Endothelial cell of umbilical vein (primary cell): ENCODE measurements around the gene CLOCK. TPM values are rescaled to one million over a fixed set of nuclear protein-coding genes. Genes with fewer than 3 reads are reported as not detected.

ENCODE experiments used
- BruUV-seq: library from RNA; stranded (reverse); fragments of 400-500 nt; replicated peaks from 2 replicates; lab custom pipeline; 2021; lab: Mats Ljungman, UMichigan
- CTCF ChIA-PET: fragments of 300-600, 350-600 bp; sonication (Branson Sonifier 250); formaldehyde crosslinking; loops from one replicate; lab custom pipeline; 2021; ENCODE audit warnings: antibody characterized with exemption, inconsistent platforms; lab: Charles Lee
- POLR2A ChIA-PET: fragments of 300-600, 350-600 bp; sonication (Branson Sonifier 250); formaldehyde crosslinking; loops from one replicate; lab custom pipeline; 2021; ENCODE audit warnings: antibody characterized with exemption, inconsistent platforms; lab: Charles Lee
- DNase-seq: peaks from one replicate; pipeline ENCODE4 v3.0.0-alpha.2; 2011; ENCODE audit warnings: low read depth, low spot score
- FAIRE-seq: peaks from 2 replicates; lab custom pipeline; 2011; peaks lifted over from hg19 to GRCh38; lab: Jason Lieb, UNC
- H2AFZ ChIP-seq: 2 replicates; pipeline ENCODE4 v1.6.0; 2012; ENCODE audit warnings: low read depth, low read length, control low read depth, inconsistent platforms
- H3K27ac ChIP-seq: 2 replicates; pipeline ENCODE4 v1.5.1; 2011; ENCODE audit warnings: low read depth, mild to moderate bottlenecking, control low read depth, low read length, moderate library complexity; ENCODE audit not compliant: insufficient read depth
- H3K27me3 ChIP-seq, 2 experiments: 2 replicates each; pipeline versions ENCODE4 v1.6.0 to v1.6.1; 2011; ENCODE audit warnings: low read length in 2 of 2, mixed read lengths in 1 of 2; ENCODE audit not compliant: control insufficient read depth in 2 of 2, insufficient read depth in 2 of 2
- H3K36me3 ChIP-seq, 2 experiments: 2 replicates in 1 of 2; 3 replicates in 1 of 2; pipeline ENCODE4 v1.5.1; 2011; ENCODE audit warnings: low read length in 2 of 2, mild to moderate bottlenecking in 1 of 2, moderate library complexity in 1 of 2; ENCODE audit not compliant: control insufficient read depth in 2 of 2, insufficient read depth in 2 of 2; ENCODE audit errors: extremely low read depth in 1 of 2
- H3K4me1 ChIP-seq: 3 replicates; pipeline ENCODE4 v1.5.1; 2011; ENCODE audit warnings: mild to moderate bottlenecking, low read length; ENCODE audit not compliant: control insufficient read depth, insufficient read depth; ENCODE audit errors: extremely low read depth
- H3K4me2 ChIP-seq: 2 replicates; pipeline ENCODE4 v1.6.1; 2011; ENCODE audit warnings: low read length, control low read depth, mixed read lengths; ENCODE audit not compliant: insufficient read depth
- H3K4me3 ChIP-seq, 3 experiments: fragments of 200-600 bp in 1 of 3; sonication (generic), shearing (Covaris generic) in 1 of 3; replicated peaks in 1 of 3; 2 replicates each; pipeline ENCODE4 v1.5.1; 2011 to 2016; ENCODE audit warnings: control low read depth in 3 of 3, low read length in 3 of 3, mild to moderate bottlenecking in 2 of 3, inconsistent platforms in 1 of 3, low read depth in 1 of 3, moderate library complexity in 1 of 3; ENCODE audit not compliant: insufficient read depth in 1 of 3
- H3K79me2 ChIP-seq: 2 replicates; pipeline ENCODE4 v1.6.0; 2012; ENCODE audit warnings: low read length, inconsistent platforms; ENCODE audit not compliant: control insufficient read depth, insufficient read depth
- H3K9ac ChIP-seq: replicated peaks from 2 replicates; pipeline ENCODE3; 2011; ENCODE audit warnings: low read length, control low read depth; ENCODE audit not compliant: insufficient read depth; ENCODE audit errors: extremely low read depth
- H3K9me1 ChIP-seq: replicated peaks from 3 replicates; pipeline ENCODE4 v1.6.0; 2011; ENCODE audit warnings: mild to moderate bottlenecking, low read length; ENCODE audit not compliant: control insufficient read depth, insufficient read depth; ENCODE audit errors: extremely low read depth
- H3K9me3 ChIP-seq: replicated peaks from 2 replicates; pipeline ENCODE4 v1.5.1; 2012; ENCODE audit warnings: low read length, inconsistent platforms; ENCODE audit not compliant: control insufficient read depth, insufficient read depth
- H4K20me1 ChIP-seq: replicated peaks from 2 replicates; pipeline ENCODE3; 2011; ENCODE audit warnings: mild to moderate bottlenecking, low read length; ENCODE audit not compliant: control insufficient read depth, insufficient read depth; ENCODE audit errors: extremely low read depth
- EZH2 ChIP-seq: IDR thresholded peaks from 2 replicates; pipeline ENCODE4 v1.6.1; 2012; ENCODE audit warnings: borderline replicate concordance, low read depth, mild to moderate bottlenecking, moderate library complexity, low read length, inconsistent platforms; ENCODE audit not compliant: severe bottlenecking
- FOS ChIP-seq: IDR thresholded peaks from 2 replicates; pipeline ENCODE4 v1.6.1; 2011; ENCODE audit warnings: mild to moderate bottlenecking, low read length, moderate library complexity, borderline replicate concordance; ENCODE audit not compliant: insufficient read depth
- GATA2 ChIP-seq: IDR thresholded peaks from 2 replicates; pipeline ENCODE4 v1.7.0; 2011; ENCODE audit warnings: low read depth, mild to moderate bottlenecking, moderate library complexity, mixed read lengths, low read length; ENCODE audit not compliant: insufficient read length, insufficient read depth
- JUN ChIP-seq: IDR thresholded peaks from 2 replicates; pipeline ENCODE4 v1.6.1; 2011; ENCODE audit warnings: borderline replicate concordance, low read depth; ENCODE audit not compliant: insufficient read length, insufficient read depth
- MAX ChIP-seq: IDR thresholded peaks from 2 replicates; pipeline ENCODE4 v1.6.1; 2011; ENCODE audit not compliant: insufficient read depth, insufficient read length
- MYC ChIP-seq: IDR thresholded peaks from one replicate; pipeline ENCODE4 v1.6.1; 2011; ENCODE audit warnings: mild to moderate bottlenecking, low read depth, low read length
- POLR2A ChIP-seq: IDR thresholded peaks from 2 replicates; pipeline ENCODE4 v1.6.1; 2012; ENCODE audit warnings: low read depth, mild to moderate bottlenecking, control low read depth, low read length
- POLR2AphosphoS5 ChIP-seq: IDR thresholded peaks from 2 replicates; pipeline ENCODE4 v1.6.1; 2012; ENCODE audit warnings: low read depth, mild to moderate bottlenecking, control low read depth, low read length, moderate library complexity; ENCODE audit not compliant: insufficient read depth
- dilution Hi-C: fragments of 300-500 bp; cut with MboI; formaldehyde crosslinking; loops from one replicate; pipeline ENCODE4 v1.15.0; 2019; ENCODE audit warnings: low sequenced_read_pairs; ENCODE audit not compliant: extremely low pct_ligation_motif_present
- intact Hi-C: fragments of 100-400 bp; cut with micrococcal nuclease; formaldehyde crosslinking; loops from one replicate; pipeline ENCODE4 v1.10.0; 2022
- polyA plus RNA-seq, 4 experiments: library from polyadenylated mRNA; depleted of rRNA in 3 of 4; stranded (reverse) in 3 of 4; unstranded in 1 of 4; fragments of >200 nt; gene quantifications; 2 replicates each; pipeline versions ENCODE4 v1.2.1 to v1.2.3, GENCODE V29; 2011 to 2012; ENCODE audit warnings: missing spikeins in 1 of 4
- total RNA-seq: library from RNA; stranded (reverse); gene quantifications from 2 replicates; pipeline ENCODE4 v1.2.3, GENCODE V29; 2021
- TF ChIP-seq, protein P1 (sequence below), 2 donors: IDR thresholded peaks; 1 replicate in 1 of 2; 2 replicates in 1 of 2; pipeline ENCODE4 v1.5.1; 2011; ENCODE audit warnings: low read length in 2 of 2, mild to moderate bottlenecking in 2 of 2, moderate library complexity in 2 of 2, control low read depth in 1 of 2, inconsistent platforms in 1 of 2, low read depth in 1 of 2; ENCODE audit not compliant: insufficient read depth in 1 of 2; ENCODE audit errors: extremely low read depth in 1 of 2

CLOCK gene
- total and polyA plus RNA-seq, 2 donors (not counting 3 experiments of a cell fraction or from before 2014, with no cell fraction given) = 7.5 to 23.8 TPM

GRCh38 chr4:55575513-55575912 lies 28.8 kb upstream of the CLOCK start:
- no peaks in the 10 kb centered on the region for H3K9me1 ChIP-seq
- ChIA-PET CTCF (no interaction called here), POLR2A (no interaction called here)
- H3K36me3 ChIP-seq = no peaks in the 10 kb centered on the region
- TF ChIP-seq POLR2AphosphoS5 (no peak), MYC (no peak), EZH2 (no peak), JUN (no peak), FOS (no peak), GATA2 (no peak), MAX (no peak), POLR2A (no peak)
- TF ChIP-seq, protein P1, sequence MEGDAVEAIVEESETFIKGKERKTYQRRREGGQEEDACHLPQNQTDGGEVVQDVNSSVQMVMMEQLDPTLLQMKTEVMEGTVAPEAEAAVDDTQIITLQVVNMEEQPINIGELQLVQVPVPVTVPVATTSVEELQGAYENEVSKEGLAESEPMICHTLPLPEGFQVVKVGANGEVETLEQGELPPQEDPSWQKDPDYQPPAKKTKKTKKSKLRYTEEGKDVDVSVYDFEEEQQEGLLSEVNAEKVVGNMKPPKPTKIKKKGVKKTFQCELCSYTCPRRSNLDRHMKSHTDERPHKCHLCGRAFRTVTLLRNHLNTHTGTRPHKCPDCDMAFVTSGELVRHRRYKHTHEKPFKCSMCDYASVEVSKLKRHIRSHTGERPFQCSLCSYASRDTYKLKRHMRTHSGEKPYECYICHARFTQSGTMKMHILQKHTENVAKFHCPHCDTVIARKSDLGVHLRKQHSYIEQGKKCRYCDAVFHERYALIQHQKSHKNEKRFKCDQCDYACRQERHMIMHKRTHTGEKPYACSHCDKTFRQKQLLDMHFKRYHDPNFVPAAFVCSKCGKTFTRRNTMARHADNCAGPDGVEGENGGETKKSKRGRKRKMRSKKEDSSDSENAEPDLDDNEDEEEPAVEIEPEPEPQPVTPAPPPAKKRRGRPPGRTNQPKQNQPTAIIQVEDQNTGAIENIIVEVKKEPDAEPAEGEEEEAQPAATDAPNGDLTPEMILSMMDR (IDR thresholded peaks at IDR 0.05; ENCODE audit: extremely low read depth in 1 of 2, insufficient read depth in 1 of 2, low read depth in 1 of 2, low read length in 2 of 2) = no peak
- intact Hi-C loops (no loop called here), dilution Hi-C loops (no loop called here)
- H3K27me3 ChIP-seq = peaks cover 3 to 4% of the 10 kb centered on the region in 2 experiments
- FAIRE-seq (no peak), DNase-seq (no peak)
- H3K4me2 ChIP-seq = no peak overlapping the region
- H3K9ac ChIP-seq = no peak overlapping the region
- H3K79me2 ChIP-seq = no peaks in the 10 kb centered on the region
- BruUV-seq = no TSS peak
- H3K27ac ChIP-seq = no peak overlapping the region
- H3K9me3 ChIP-seq = no peaks in the 10 kb centered on the region
- no peaks in the 10 kb centered on the region for H4K20me1 ChIP-seq
- H3K4me3 ChIP-seq = no peak overlapping the region
- no peaks in the 10 kb centered on the region for H3K4me1 ChIP-seq
- H2AFZ ChIP-seq = no peak overlapping the region
